Suppressor macrophage treated with lipopolysaccharide for 1 hour (primary cell): Measurements from ENCODE around the gene NCOA3.
A peak's percentile ranks its signal among the peaks of the same experiment; 100 is the strongest.
"Not testable (repeated sequence)": the region's sequence is repeated elsewhere in the genome, so short reads cannot be mapped to it uniquely, and the experiment has no call there.

Source experiments
- DNase-seq, 3 donors: peaks; one replicate each; pipeline ENCODE4 v3.0.0-alpha.2; 2020 to 2022

The NCOA3 gene

GRCh38 chr20:47501116-47501481 lies 588 bp upstream of the NCOA3 start:
- DNase-seq: no peak

- DNase-seq: peak; percentile 58 to 71 (median 67)
Observed at GRCh38 chr20:47502271-47503239, 868 bp downstream of the NCOA3 start.

GRCh38 chr20:47503685-47504084 lies 2.0 kb downstream of the NCOA3 start:
- DNase-seq: no peak

GRCh38 chr20:47506335-47506734 lies 4.6 kb downstream of the NCOA3 start:
- DNase-seq: no peak

- DNase-seq: no peak
Observed at GRCh38 chr20:47506850-47507249, 5.2 kb downstream of the NCOA3 start.

GRCh38 chr20:47507275-47507981 lies 5.7 kb downstream of the NCOA3 start:
- not testable (repeated sequence) for DNase-seq

- DNase-seq: no peak
Observed at GRCh38 chr20:47508278-47508677, 6.6 kb downstream of the NCOA3 start.

GRCh38 chr20:47509104-47509661 lies 7.5 kb downstream of the NCOA3 start:
- DNase-seq: no peak

- DNase-seq: no peak
Observed at GRCh38 chr20:47509685-47510084, 8.0 kb downstream of the NCOA3 start.

GRCh38 chr20:47515843-47516242 lies 14.2 kb downstream of the NCOA3 start:
- no peak for DNase-seq

GRCh38 chr20:47521059-47521808 lies 19.5 kb downstream of the NCOA3 start:
- DNase-seq: no peak

- no peak for DNase-seq
Observed at GRCh38 chr20:47524015-47524784, 22.5 kb downstream of the NCOA3 start.

- DNase-seq: no peak
Observed at GRCh38 chr20:47527004-47527800, 25.5 kb downstream of the NCOA3 start.

- no peak for DNase-seq
Observed at GRCh38 chr20:47529840-47530239, 28.2 kb downstream of the NCOA3 start.

GRCh38 chr20:47531458-47531857 lies 29.8 kb downstream of the NCOA3 start:
- peak; percentile 21 to 37 (median 37) for DNase-seq

GRCh38 chr20:47532002-47532401 lies 30.3 kb downstream of the NCOA3 start:
- DNase-seq: no peak

- DNase-seq: no peak
Observed at GRCh38 chr20:47533518-47534062, 31.9 kb downstream of the NCOA3 start.

GRCh38 chr20:47534405-47534804 lies 32.7 kb downstream of the NCOA3 start:
- DNase-seq: no peak

- DNase-seq: no peak
Observed at GRCh38 chr20:47535088-47535487, 33.4 kb downstream of the NCOA3 start.

GRCh38 chr20:47535994-47536393 lies 34.3 kb downstream of the NCOA3 start:
- DNase-seq: no peak
